Measurements from ENCODE around the gene CACNA1C.
A peak's percentile ranks its signal among the peaks of the same experiment; 100 is the strongest.

CACNA1C gene

GRCh38 chr12:2115101-2115845 is 62.5 kb downstream of the CACNA1C start:
- ChIA-PET POLR2A (no interaction called here), CTCF (no interaction called here)
- no peak for DNase-seq
- H3K27me3 ChIP-seq (replicated peaks in 2 of 5; ENCODE audit: control insufficient read depth in 4 of 5, insufficient read depth in 5 of 5, low read length in 4 of 5) = no peaks in the 10 kb centered on the region
- 98% methylated on average over 27 of the region's 31 CpGs for WGBS (ENCODE audit: insufficient coverage)
- no peaks in the 10 kb centered on the region for H3K9me3 ChIP-seq (ENCODE audit: control extremely low read depth in 1 of 5, control insufficient read depth in 4 of 5, insufficient read depth in 2 of 5, low read depth in 1 of 5, low read length in 4 of 5)
- no peak overlapping the region for H3K4me3 ChIP-seq (ENCODE audit: control insufficient read depth in 1 of 7, extremely low read depth in 1 of 7, insufficient read depth in 4 of 7, low read depth in 2 of 7, low read length in 6 of 7)
- no peaks in the 10 kb centered on the region for H3K36me3 ChIP-seq (ENCODE audit: control insufficient read depth in 4 of 4, insufficient read depth in 4 of 4, low read length in 3 of 4)
- H3K4me1 ChIP-seq (ENCODE audit: control extremely low read depth in 1 of 4, control insufficient read depth in 4 of 4, insufficient read depth in 4 of 4, low read length in 3 of 4) = peaks cover 0 to 3% (median 0%) of the 10 kb centered on the region in 4 experiments
- no peak overlapping the region for H3K27ac ChIP-seq (ENCODE audit: insufficient read depth in 1 of 2, low read depth in 1 of 2, low read length in 2 of 2, poor library complexity in 1 of 2, severe bottlenecking in 2 of 2)

GRCh38 chr12:2117541-2117940 is 64.8 kb downstream of the CACNA1C start:
- Histone ChIP-seq H3K4me3 (ENCODE audit: control insufficient read depth in 1 of 7, extremely low read depth in 1 of 7, insufficient read depth in 4 of 7, low read depth in 2 of 7, low read length in 6 of 7) (no peak overlapping the region), H3K27me3 (replicated peaks in 2 of 5; ENCODE audit: control insufficient read depth in 4 of 5, insufficient read depth in 5 of 5, low read length in 4 of 5) (no peaks in the 10 kb centered on the region), H3K9me3 (ENCODE audit: control extremely low read depth in 1 of 5, control insufficient read depth in 4 of 5, insufficient read depth in 2 of 5, low read depth in 1 of 5, low read length in 4 of 5) (no peaks in the 10 kb centered on the region), H3K27ac (ENCODE audit: insufficient read depth in 1 of 2, low read depth in 1 of 2, low read length in 2 of 2, poor library complexity in 1 of 2, severe bottlenecking in 2 of 2) (no peak overlapping the region), H3K36me3 (ENCODE audit: control insufficient read depth in 4 of 4, insufficient read depth in 4 of 4, low read length in 3 of 4) (no peaks in the 10 kb centered on the region), H3K4me1 (ENCODE audit: control extremely low read depth in 1 of 4, control insufficient read depth in 4 of 4, insufficient read depth in 4 of 4, low read length in 3 of 4) (no peaks in the 10 kb centered on the region)
- CTCF ChIA-PET = interaction anchor here (1.5 kb wide), 1 partner anchor 31 kb away, joined by 3 read pairs; no protein-coding TSS in a partner anchor
- DNase-seq = no peak
- WGBS (ENCODE audit: insufficient coverage) = 95% methylated on average over 5 of the region's 7 CpGs
- POLR2A ChIA-PET = no interaction called here

- H3K36me3 ChIP-seq (ENCODE audit: control insufficient read depth in 4 of 4, insufficient read depth in 4 of 4, low read length in 3 of 4) = no peaks in the 10 kb centered on the region
- 98% methylated on average over 5 of the region's 5 CpGs for WGBS (ENCODE audit: insufficient coverage)
- DNase-seq = peak in 2 of 3 donors; percentile 6 to 10
- no peaks in the 10 kb centered on the region for H3K27me3 ChIP-seq (replicated peaks in 2 of 5; ENCODE audit: control insufficient read depth in 4 of 5, insufficient read depth in 5 of 5, low read length in 4 of 5)
- no peaks in the 10 kb centered on the region for H3K4me1 ChIP-seq (ENCODE audit: control extremely low read depth in 1 of 4, control insufficient read depth in 4 of 4, insufficient read depth in 4 of 4, low read length in 3 of 4)
- no peaks in the 10 kb centered on the region for H3K9me3 ChIP-seq (ENCODE audit: control extremely low read depth in 1 of 5, control insufficient read depth in 4 of 5, insufficient read depth in 2 of 5, low read depth in 1 of 5, low read length in 4 of 5)
- ChIA-PET CTCF (interaction anchor here (1.5 kb wide), 1 partner anchor 31 kb away, joined by 3 read pairs; no protein-coding TSS in a partner anchor), POLR2A (no interaction called here)
- no peak overlapping the region for H3K27ac ChIP-seq (ENCODE audit: insufficient read depth in 1 of 2, low read depth in 1 of 2, low read length in 2 of 2, poor library complexity in 1 of 2, severe bottlenecking in 2 of 2)
- H3K4me3 ChIP-seq (ENCODE audit: control insufficient read depth in 1 of 7, extremely low read depth in 1 of 7, insufficient read depth in 4 of 7, low read depth in 2 of 7, low read length in 6 of 7) = no peak overlapping the region
Observed at GRCh38 chr12:2118061-2118460, 65.3 kb downstream of the CACNA1C start.

GRCh38 chr12:2118481-2119255 is 65.9 kb downstream of the CACNA1C start:
- H3K4me1 ChIP-seq (ENCODE audit: control extremely low read depth in 1 of 4, control insufficient read depth in 4 of 4, insufficient read depth in 4 of 4, low read length in 3 of 4) = no peaks in the 10 kb centered on the region
- no peaks in the 10 kb centered on the region for H3K36me3 ChIP-seq (ENCODE audit: control insufficient read depth in 4 of 4, insufficient read depth in 4 of 4, low read length in 3 of 4)
- no peaks in the 10 kb centered on the region for H3K27me3 ChIP-seq (replicated peaks in 2 of 5; ENCODE audit: control insufficient read depth in 4 of 5, insufficient read depth in 5 of 5, low read length in 4 of 5)
- ChIA-PET POLR2A (no interaction called here), CTCF (interaction anchor here (1.5 kb wide), 1 partner anchor 32 kb away, joined by 3 read pairs; no protein-coding TSS in a partner anchor)
- H3K27ac ChIP-seq (ENCODE audit: insufficient read depth in 1 of 2, low read depth in 1 of 2, low read length in 2 of 2, poor library complexity in 1 of 2, severe bottlenecking in 2 of 2) = no peak overlapping the region
- H3K9me3 ChIP-seq (ENCODE audit: control extremely low read depth in 1 of 5, control insufficient read depth in 4 of 5, insufficient read depth in 2 of 5, low read depth in 1 of 5, low read length in 4 of 5) = no peaks in the 10 kb centered on the region
- no peak for DNase-seq
- 97% methylated on average over 11 of the region's 12 CpGs for WGBS (ENCODE audit: insufficient coverage)
- no peak overlapping the region for H3K4me3 ChIP-seq (ENCODE audit: control insufficient read depth in 1 of 7, extremely low read depth in 1 of 7, insufficient read depth in 4 of 7, low read depth in 2 of 7, low read length in 6 of 7)

DNA sequence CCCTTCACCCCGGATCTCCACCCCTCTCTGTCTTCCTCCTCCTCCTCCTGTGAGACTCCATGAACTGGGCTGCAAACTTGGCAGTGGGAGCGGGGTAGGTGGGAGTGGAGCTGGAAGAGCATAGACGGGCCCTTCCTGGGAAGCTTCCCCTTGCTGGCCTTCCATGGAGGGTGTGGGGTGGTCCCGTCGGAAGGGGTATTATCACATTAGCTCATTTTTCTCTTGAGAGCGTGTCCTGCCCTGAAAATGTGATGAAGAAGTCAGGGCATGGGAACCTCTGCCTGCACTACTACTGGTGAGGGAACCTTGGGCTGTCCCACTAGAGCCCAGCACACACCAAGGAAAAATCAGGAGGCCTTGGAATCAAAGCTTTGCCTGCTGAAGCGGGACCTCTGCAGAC is 66.5 kb downstream of the CACNA1C start:
- CTCF ChIA-PET = interaction anchor here (1.5 kb wide), 1 partner anchor 33 kb away, joined by 3 read pairs; no protein-coding TSS in a partner anchor
- Histone ChIP-seq H3K4me1 (ENCODE audit: control extremely low read depth in 1 of 4, control insufficient read depth in 4 of 4, insufficient read depth in 4 of 4, low read length in 3 of 4) (no peaks in the 10 kb centered on the region), H3K4me3 (ENCODE audit: control insufficient read depth in 1 of 7, extremely low read depth in 1 of 7, insufficient read depth in 4 of 7, low read depth in 2 of 7, low read length in 6 of 7) (no peak overlapping the region), H3K27ac (ENCODE audit: insufficient read depth in 1 of 2, low read depth in 1 of 2, low read length in 2 of 2, poor library complexity in 1 of 2, severe bottlenecking in 2 of 2) (no peak overlapping the region), H3K27me3 (replicated peaks in 2 of 5; ENCODE audit: control insufficient read depth in 4 of 5, insufficient read depth in 5 of 5, low read length in 4 of 5) (no peaks in the 10 kb centered on the region), H3K36me3 (ENCODE audit: control insufficient read depth in 4 of 4, insufficient read depth in 4 of 4, low read length in 3 of 4) (no peaks in the 10 kb centered on the region), H3K9me3 (ENCODE audit: control extremely low read depth in 1 of 5, control insufficient read depth in 4 of 5, insufficient read depth in 2 of 5, low read depth in 1 of 5, low read length in 4 of 5) (no peaks in the 10 kb centered on the region)
- POLR2A ChIA-PET = no interaction called here
- 94% methylated on average over 5 of the region's 7 CpGs for WGBS (ENCODE audit: insufficient coverage)
- DNase-seq = no peak

DNA sequence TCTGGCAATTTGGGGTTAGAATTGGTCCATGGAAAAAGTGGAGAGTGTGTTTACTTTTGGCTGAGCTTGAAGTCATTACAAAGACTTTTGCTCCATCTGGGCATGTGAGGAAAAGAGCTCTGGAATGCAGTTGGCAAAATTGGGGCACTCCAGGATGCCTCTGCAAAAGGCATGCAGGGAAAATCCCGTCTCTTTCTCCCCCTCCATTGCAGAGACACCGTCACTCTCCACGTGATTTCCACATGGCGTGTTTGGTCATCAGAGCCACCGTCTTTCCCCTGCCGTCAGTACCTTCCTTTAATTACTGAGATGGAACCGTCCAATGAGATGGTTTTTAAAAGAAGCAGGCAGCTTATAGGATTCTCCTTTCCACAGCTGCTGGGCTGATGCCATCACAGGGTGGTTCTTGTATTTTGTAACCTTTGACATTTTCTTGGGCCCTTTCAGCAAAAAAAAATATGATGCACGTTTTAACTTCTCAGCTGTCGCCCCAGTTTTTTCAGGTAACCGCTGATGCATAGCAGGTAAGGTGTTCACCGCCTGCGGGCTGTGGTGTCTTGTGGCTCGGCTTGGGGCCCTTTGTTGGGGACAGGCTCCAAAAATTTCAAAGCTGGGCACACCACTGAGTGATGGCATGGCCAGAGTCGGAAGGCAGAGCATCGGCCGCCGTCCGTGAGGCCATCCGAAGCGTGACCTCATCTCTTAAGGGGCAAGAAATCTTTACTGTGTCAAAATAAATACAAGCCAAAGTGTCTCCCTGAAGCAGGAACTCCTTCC is 68.4 kb downstream of the CACNA1C start:
- Histone ChIP-seq H3K4me3 (ENCODE audit: control insufficient read depth in 1 of 7, extremely low read depth in 1 of 7, insufficient read depth in 4 of 7, low read depth in 2 of 7, low read length in 6 of 7) (no peak overlapping the region), H3K9me3 (ENCODE audit: control extremely low read depth in 1 of 5, control insufficient read depth in 4 of 5, insufficient read depth in 2 of 5, low read depth in 1 of 5, low read length in 4 of 5) (no peaks in the 10 kb centered on the region), H3K27me3 (replicated peaks in 2 of 5; ENCODE audit: control insufficient read depth in 4 of 5, insufficient read depth in 5 of 5, low read length in 4 of 5) (no peaks in the 10 kb centered on the region), H3K36me3 (ENCODE audit: control insufficient read depth in 4 of 4, insufficient read depth in 4 of 4, low read length in 3 of 4) (no peaks in the 10 kb centered on the region), H3K27ac (ENCODE audit: insufficient read depth in 1 of 2, low read depth in 1 of 2, low read length in 2 of 2, poor library complexity in 1 of 2, severe bottlenecking in 2 of 2) (no peak overlapping the region), H3K4me1 (ENCODE audit: control extremely low read depth in 1 of 4, control insufficient read depth in 4 of 4, insufficient read depth in 4 of 4, low read length in 3 of 4) (no peaks in the 10 kb centered on the region)
- CTCF ChIA-PET = no interaction called here
- WGBS (ENCODE audit: insufficient coverage) = 92% methylated on average over 20 of the region's 20 CpGs
- DNase-seq = no peak
- POLR2A ChIA-PET = no interaction called here

Data from common myeloid progenitor, CD34-positive (primary cell).